GM21528 (cell line): ENCODE data around the gene SOD3.

Experiments
- ATAC-seq: cut with Tn5 transposase; IDR thresholded peaks from one replicate; pipeline ENCODE4 v1.9.1; 2021; ENCODE audit warnings: mild to moderate bottlenecking, moderate library complexity; ENCODE audit not compliant: unreplicated experiment, low FRiP score

Gene SOD3

DNA sequence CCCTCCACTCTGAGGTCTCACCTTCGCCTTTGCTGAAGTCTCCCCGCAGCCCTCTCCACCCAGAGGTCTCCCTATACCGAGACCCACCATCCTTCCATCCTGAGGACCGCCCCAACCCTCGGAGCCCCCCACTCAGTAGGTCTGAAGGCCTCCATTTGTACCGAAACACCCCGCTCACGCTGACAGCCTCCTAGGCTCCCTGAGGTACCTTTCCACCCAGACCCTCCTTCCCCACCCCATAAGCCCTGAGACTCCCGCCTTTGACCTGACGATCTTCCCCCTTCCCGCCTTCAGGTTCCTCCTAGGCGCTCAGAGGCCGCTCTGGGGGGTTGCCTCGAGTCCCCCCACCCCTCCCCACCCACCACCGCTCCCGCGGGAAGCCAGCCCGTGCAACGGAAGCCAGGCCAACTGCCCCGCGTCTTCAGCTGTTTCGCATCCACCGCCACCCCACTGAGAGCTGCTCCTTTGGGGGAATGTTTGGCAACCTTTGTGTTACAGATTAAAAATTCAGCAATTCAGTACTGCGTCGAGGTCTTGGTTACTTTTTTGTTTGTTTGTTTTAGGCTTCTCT lies 5.0 kb downstream of the SOD3 start:
- no peak for ATAC-seq

DNA sequence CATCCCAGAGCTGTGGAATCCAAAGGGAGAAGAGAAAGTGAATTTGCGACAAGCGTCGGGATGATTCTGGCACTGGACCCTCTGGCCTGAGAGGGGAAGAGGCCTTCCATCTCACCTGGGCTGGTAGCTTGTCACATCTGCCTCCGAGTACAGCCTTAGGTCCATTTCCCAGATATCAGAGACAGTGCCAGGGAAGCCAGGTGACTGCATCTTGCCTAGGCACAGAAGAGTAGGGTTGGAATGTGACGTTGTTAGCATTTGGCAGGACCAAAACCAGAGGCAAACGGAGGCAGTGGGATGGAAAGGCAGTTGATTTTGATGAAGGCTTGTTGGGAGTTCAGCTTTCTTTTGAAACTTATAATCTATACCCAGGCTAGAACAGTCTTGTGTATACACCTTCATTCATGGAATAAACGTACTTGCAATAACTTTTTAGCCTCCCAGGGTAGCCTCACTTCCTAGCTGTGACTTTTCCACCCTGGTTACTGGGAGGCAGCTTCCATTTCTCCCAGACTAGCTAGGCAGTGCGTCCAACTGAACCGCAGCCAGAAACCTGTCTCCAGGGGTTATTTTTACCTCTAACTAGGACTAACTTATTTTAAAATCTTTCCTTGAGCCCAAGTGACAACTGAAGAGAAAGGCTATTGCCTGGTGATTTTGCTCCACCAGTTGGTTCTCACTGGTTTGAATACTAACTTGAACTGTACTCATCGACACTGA lies 5.9 kb downstream of the SOD3 start:
- ATAC-seq = no peak

DNA sequence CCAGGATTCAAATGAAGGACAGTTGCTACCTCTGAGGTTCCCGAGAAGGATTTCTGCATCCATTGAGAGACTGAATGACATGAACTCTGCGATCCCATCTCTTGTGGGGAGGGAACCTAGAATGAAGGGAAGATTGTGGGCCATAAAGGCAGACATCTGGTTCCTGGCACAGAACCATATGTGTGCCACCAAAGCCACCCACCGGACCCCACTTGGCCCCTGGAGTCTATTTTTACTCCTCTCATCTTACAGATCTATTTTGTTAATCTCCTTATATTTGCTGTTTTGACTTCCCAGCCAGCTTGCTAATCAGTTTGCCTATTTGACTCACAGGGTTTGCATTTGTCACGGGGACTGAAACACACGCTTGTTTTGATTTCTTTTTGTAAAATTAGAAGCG lies 7.3 kb downstream of the SOD3 start:
- no peak for ATAC-seq

DNA sequence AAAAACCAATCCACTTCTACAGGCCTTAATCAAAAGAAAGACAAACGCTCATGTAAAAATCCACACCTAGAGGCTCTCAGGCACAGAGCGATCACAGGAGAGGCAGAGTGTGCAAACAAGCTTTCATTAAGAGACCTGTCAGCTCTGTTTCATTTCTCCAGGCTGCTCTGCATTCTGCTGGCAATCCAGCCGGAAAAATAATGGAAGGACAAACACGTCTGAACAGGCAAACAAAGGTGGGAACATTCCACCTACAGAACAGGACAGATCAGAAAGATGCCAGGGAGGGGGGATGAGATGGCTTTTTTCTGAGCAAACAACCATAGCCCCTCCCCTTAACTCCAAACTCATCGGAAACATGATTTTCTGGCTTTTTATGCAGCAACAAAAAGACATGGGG lies 9.7 kb downstream of the SOD3 start:
- no peak for ATAC-seq

DNA sequence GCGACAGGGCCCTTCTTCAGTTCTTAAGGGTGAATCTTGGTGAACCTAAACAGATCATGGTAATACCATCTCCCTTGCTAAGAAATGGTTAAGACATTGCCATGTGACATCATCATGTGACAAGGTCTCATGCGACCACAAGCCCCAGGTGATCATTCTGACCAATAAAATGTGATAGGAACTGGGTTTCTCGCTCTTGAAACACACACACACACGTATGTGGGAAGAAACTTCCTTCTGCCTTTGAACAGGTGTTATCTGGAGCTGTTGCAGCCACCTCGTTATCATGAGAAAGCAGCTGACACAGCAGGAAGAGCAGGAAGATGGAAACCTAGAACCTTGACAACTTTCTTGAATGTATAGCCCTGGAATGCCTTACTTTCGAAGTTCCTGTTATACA lies 10.2 kb downstream of the SOD3 start:
- ATAC-seq = no peak

DNA sequence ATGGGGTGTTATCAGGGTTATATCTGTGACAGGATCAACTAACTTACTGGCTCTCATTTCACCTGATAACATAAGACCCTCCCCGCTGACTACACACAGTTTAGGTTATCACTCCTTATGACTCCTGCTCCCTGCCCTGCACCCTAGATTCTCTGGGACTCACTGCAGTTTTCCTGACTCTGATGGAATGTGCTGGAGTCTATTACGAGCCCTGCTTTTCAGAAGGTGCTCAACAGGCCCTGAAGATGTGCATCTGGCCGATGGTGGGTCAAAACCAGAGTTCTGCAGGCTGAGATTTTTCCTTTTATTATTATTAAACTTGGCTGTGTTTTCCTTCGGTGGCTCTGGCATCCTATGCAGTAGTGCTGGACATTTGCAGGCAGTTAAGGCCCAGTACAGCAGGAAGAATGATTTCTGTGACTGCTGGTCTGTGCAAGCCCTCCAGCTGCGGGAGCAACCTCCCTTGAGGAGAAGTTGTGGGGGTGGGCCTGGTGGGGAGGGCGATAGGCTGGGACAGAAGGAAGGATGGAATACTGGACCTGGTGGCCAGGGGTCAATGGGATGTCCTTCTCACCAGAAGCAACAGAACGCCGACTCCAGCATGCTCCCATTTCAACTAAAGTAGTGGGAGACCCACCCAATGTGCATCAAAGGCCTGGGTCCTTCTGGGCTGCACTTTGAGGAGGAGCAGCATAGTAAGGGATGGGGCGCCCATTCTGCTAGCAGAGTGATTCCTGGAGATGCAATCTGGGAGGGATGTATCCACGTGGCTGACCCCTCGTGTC lies 11.0 kb downstream of the SOD3 start:
- ATAC-seq = no peak

DNA sequence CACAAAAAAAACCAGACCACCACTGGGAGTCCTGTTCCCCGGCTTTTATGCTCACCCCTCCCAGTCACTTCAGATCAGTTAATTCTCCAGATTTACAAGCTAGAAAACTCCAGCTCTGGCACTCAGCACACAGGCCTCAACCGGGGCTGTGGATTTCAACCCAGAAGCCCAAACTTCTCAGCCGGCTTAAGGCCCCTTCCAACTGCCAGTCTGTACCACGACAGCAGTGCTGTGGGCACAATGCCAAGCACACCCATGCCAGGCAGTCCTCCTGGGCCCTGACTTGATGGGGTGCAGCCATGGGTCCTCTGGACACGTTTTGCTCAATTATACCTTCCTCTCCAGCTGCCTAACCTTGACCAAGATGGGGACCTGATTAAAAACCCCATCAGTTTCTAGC lies 12.2 kb downstream of the SOD3 start:
- ATAC-seq = no peak

DNA sequence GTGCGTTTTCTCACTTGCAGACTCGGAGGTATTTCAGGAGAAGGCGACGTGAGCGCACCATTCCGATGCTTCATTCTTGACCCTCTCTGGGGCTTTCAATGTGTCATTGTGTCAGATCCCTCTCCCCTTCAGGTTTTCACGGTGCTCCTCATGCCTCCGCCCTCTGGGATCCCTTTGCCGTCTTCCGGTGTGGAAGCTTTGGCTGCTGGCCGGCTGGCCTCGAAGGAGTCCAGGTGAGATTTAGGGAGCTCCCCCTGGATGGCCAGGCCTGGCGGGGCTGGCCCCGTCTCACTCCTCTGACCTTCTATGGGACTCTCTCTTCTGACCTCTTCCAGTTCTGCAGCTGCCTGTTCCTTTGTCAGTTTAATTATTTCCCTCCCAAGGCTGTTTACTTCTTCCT lies 12.9 kb downstream of the SOD3 start:
- ATAC-seq = no peak

DNA sequence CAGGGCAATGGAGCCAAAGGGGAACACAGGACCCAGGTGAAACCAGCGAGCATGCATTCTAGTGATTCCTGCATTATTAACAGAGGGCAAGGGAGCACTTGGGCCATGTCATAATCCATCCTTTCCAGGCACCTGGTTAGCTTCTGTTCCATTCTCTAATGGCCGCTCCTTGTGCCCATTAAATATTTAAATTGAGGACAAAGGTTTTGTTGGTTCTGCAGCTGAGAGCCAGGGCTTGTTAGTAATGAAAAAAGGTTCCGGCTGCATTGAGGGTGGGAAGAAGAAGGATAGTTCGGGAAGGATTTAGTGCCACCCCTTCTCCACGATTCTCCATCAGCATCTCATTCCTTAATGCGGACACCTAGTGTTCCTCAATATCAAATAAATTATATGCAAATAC lies 13.6 kb downstream of the SOD3 start:
- no peak for ATAC-seq

DNA sequence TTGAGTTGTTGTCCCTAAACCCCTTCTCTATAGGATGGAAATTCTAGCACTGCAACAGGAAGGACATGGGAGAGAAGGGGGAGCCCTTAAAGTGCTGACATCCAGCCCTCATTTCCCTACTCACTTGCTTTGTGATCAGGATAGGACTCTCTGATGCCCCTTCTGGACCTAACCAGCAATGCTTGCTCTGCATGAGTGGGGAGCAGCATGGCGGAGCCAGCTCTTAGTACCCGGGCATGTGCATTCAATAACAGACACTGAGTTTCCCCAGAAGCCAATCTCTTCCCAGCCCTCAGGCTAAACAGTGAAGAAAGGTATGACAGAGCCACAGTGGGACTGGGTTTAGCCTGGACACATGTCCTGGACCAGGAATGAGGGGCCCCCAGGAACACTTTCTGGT lies 14.0 kb downstream of the SOD3 start:
- ATAC-seq = no peak

DNA sequence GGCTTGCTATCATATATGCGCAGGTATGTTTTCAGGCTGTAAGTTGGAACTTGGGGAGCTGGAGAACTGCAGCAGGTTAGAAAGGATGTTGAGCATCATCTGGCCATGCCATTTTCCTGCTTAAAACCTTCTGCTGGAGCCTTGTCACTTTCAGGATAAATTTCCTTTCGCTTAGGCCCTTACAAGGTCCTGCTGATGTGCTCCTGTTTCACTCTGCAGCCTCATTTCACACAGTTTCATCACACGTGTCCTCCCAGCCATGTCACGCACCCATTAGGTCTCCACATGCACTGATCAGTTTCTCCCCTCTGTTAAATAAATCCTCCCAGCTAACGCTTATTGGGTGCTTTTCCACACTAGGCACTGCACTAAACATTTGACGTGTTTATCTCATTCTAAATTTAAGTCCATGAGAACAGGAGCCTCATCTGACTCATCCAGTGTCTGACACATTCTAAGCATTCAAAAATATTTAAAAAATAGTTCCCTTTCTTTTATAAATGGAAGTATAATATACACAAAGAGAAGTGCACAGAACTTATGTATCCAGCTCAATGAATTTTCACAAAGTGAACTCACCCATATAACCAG lies 14.5 kb downstream of the SOD3 start:
- no peak for ATAC-seq

DNA sequence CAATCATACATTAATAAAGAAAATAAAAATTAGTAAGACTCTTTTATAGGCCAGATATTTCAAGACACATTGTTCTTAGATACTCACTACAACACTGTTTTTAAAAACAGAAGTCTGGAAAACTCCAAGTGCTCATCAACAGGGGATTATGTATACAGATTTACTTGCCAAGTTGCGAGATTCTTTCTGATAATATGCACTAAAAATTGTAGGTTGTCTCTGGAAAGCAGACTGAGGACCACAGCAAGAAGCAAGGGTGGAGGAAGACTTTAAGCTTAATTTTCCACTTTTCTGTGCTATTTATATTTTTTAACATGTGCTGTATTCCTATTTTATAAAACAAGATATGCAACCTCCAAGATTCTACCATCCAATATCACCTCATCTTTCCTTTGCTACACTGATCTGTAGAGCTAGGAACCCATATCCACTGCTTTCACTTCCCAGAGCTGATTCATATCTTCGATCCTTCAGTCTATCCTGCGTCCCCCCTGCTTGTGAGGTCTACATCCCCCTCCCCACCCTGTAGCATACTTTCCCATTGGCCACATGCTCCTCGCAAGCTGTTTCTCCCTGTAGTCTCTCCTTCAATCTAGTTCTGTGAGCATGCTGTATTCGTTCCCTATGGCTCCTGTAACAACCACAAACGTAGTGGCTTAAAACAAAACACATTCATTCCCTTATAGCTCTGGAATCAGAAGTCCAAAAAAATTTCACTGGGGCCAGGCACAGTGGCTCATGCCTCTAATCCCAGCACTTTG lies 15.7 kb downstream of the SOD3 start:
- ATAC-seq = no peak

DNA sequence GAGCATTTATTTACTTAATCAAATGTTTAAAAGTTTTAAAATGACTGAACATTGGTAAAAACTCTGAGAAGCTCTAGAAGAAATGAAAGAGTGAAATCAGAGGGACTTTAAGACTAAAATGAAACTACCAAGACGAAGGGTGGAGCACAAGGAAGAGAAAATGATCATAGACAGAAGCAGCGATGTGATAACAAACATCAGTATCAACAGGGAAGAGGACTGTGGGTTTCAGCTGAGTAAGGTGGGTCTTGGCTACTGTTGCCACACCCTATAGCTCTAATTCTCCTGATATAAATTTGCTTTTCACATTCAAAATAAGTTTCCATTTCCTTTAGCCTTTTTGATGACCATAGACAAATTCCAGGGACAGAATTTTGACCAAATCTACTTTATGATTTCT lies 18.4 kb downstream of the SOD3 start:
- no peak for ATAC-seq

DNA sequence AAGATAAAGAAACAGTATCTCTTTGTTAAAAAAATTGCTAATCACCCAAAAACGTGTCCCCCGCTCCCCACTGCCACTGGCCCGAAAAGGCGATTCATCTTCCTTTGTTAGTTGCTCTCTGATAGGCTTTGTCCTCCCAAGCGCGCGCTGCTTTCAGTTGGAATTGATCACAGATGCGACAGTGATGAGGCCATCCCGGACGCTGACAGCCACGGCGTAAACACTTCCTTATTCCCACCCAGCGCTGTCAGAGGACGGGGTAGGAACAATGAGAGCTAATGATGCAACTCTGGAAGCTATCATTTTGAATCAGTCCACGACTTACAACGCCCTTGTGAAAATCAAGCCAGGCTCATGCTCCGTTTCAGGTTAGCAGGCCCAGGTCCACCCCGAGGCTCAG lies 21.4 kb downstream of the SOD3 start:
- no peak for ATAC-seq

DNA sequence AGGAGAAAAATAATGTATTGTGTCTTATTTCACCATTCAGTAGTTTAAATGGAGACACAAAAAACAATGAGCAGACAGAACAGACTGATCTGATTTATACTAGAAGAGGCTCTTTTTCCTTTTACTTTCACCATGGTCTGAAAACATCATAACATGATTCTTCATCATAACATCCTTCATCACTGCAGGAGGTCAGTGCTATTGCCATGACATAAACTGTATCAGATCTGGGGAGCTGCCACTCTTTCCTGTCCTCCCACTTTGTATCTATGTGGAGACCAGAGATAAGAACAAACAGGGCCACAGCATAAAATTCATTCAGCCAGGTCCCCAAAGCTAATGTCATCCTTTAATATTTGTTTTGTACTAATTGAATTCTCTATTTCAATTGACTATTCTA lies 25.2 kb downstream of the SOD3 start:
- no peak for ATAC-seq

DNA sequence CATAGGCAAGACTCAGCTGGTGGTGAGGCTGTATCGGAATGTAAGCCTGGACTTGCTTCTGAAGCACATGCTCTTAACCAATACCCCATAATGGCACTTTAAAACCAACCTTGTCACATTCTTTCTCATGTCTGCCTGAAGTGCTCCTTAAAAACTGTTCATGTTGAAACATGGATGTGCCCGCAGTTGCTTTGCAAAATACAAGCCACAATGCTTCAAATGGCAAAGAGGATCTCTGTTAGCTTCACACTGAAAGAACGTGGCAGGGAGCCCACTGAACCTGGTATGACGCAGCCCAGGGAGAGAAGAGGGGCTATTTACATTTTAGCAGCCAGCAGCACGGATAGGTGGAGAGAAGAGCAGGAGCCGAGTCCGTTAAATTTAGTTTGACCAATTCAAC lies 29.3 kb downstream of the SOD3 start:
- no peak for ATAC-seq

DNA sequence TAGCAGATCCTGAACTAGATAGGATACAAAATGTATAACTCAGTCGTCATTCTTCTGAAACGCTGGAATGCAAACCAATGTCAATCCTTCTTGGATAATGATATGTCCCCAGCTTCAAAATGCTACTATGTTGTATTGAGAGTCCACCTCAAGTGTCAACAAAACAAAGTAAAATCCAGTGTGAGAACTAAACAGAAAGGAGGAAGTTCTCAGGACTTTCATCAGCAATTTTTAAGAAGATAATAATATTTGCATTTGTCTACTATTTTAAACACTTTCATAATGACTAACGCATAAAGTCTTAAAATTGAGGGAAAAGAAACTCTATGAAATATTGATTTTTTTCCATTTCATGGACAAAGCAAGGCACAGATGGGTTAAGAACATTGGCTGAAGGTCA lies 36.3 kb downstream of the SOD3 start:
- no peak for ATAC-seq

DNA sequence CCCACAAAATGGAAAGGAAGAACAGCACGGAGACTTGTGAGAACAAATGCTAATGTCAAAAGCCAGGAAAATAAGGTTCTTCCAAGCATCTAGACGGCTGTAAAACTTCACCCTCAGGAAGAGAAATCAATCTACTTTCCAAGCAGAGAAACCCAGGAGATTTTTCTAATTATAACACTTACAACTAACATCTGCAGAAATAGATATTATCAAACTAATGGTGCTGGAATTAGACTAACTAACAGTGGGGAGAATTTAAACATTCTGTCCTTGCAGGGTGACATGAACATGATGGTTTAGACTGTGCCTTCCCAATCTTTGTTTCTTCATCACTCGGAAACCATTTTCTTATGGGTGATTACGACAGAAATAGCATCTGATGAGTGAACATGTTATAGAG lies 40.3 kb downstream of the SOD3 start:
- no peak for ATAC-seq

DNA sequence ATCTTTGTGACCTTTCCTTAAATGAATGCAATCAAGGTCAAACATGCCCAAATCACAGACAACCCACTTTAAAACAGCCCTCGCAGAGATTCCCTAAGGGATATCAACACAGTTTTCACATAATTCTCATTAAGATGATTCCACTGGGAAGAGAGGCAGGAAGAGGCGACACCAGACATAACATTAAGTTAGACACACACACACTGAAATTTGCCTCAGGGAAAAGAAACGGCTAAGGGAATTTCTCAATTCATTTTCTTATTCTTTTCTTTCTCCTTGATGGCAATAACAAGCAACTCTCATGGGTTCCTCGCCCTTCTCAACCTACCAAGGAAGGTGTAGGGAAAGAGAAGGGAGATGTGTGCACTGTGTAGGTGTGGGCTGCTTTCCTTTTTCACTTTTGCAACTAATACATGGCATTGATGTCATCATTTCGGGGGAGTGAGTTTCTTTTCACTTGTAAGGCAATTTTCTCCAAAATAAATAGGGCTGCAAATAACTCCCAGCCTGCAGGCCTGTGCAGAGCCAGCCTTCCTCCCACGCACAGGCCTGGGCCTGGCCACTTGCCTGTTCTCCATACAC lies 41.4 kb downstream of the SOD3 start:
- ATAC-seq = no peak

DNA sequence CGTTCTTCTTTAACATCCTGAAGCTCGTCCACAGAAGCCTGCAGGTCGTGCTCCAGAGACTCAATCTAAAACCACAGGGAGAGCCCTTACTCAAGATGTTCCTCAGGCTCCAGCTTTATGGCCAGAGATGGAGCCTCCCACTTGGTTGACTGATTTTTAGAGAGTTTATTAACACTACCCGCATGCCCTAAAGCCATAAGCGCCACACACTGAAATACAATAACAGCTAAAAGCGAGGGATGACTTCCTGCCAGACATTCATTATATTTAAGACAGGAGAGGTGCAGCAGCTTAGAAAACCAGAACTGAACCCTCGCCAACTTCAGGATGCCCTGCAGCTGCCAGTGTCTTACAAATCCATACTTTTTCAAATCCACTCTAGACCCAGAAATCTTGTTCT lies 42.0 kb downstream of the SOD3 start:
- no peak for ATAC-seq

DNA sequence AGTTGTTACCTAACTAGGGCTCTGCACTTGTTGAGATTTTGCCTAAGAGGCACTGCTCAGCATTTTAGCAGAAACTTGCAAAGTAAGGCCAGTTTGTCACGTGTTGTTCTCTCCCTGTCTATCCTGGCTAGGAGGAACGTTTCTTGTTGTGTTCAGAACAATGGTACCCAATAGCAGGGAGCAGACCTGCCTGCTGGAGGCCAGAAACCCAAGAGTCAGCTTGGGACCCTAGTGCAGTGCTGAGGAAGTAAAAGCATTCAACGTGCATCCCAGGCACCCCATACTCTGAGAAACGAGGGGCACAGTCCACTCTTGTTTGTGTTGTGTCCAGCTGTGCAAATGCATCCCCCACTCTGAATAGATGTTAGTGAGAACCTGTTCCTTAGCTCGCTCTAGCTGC lies 42.4 kb downstream of the SOD3 start:
- no peak for ATAC-seq
